Upper lobe of left lung (tissue), 6 donors: Measurements from ENCODE around the gene SUSD2. TPM values are rescaled to one million over a fixed set of nuclear protein-coding genes. Genes with fewer than 3 reads are reported as not detected.

Experiments
- ATAC-seq, 2 donors: fragments of 200-7000 bp; cut with Tn5 transposase; one replicate each; pipeline ENCODE4 v1.9.1; 2022; ENCODE audit warnings: mild to moderate bottlenecking in 2 of 2, moderate library complexity in 2 of 2; ENCODE audit not compliant: low FRiP score in 2 of 2
- DNase-seq, 2 donors: peaks; one replicate each; pipeline ENCODE4 v3.0.0-alpha.2; 2019 to 2020
- H3K27ac ChIP-seq, 4 donors: fragments of 200-600 bp; sonication (generic); one replicate each; pipeline ENCODE4 v1.5.1; 2016 to 2019
- H3K27me3 ChIP-seq, 4 donors: fragments of 200-600 bp; sonication (generic); one replicate each; pipeline ENCODE4 v1.5.1; 2017 to 2019
- H3K36me3 ChIP-seq, 4 donors: fragments of 200-600 bp; sonication (generic); one replicate each; pipeline ENCODE4 v1.5.1; 2016 to 2019
- H3K4me1 ChIP-seq, 4 donors: fragments of 200-600 bp; sonication (generic); one replicate each; pipeline ENCODE4 v1.5.1; 2018 to 2019
- H3K4me3 ChIP-seq, 4 donors: fragments of 200-600 bp; sonication (generic); one replicate each; pipeline ENCODE4 v1.5.1; 2017 to 2019; ENCODE audit warnings: mild to moderate bottlenecking in 2 of 4, moderate library complexity in 1 of 4
- H3K9me3 ChIP-seq, 4 donors: fragments of 200-600 bp; sonication (generic); one replicate each; pipeline ENCODE4 v1.5.1; 2018 to 2019
- CTCF ChIP-seq, 6 experiments: fragments of 450-650 bp in 4 of 6; fragments of 200-600 bp in 2 of 6; sonication (generic) in 2 of 6; IDR thresholded peaks; one replicate each; pipeline ENCODE4 v1.5.1; 2016 to 2019; ENCODE audit warnings: antibody characterized with exemption in 6 of 6
- EP300 ChIP-seq, 4 donors: sonication (generic); formaldehyde crosslinking; IDR thresholded peaks; one replicate each; pipeline ENCODE4 v1.5.1; 2017; ENCODE audit warnings: antibody characterized with exemption in 4 of 4, control low read depth in 2 of 4
- POLR2A ChIP-seq, 4 donors: fragments of 450-650 bp; IDR thresholded peaks; one replicate each; pipeline ENCODE4 v1.5.1; 2016 to 2017; ENCODE audit warnings: antibody characterized with exemption in 4 of 4, mild to moderate bottlenecking in 2 of 4
- POLR2AphosphoS5 ChIP-seq, 2 donors: sonication (generic); formaldehyde crosslinking; IDR thresholded peaks; one replicate each; pipeline ENCODE4 v1.5.1; 2017; ENCODE audit warnings: antibody characterized with exemption in 2 of 2
- WGBS, 2 donors: methylation state at CpG; one replicate each; pipeline ENCODE4 v1.1.5; 2017 to 2018; 5-methylcytosine and 5-hydroxymethylcytosine counted together
- total RNA-seq, 6 donors: library from RNA; depleted of rRNA in 4 of 6; stranded (reverse); fragments of >200 nt in 4 of 6; gene quantifications; one replicate each; pipeline versions ENCODE4 v1.1.0 to v1.2.1, GENCODE V29; 2016 to 2021
- donor health status: DM: no; HTN: no; CAD: no; lungs with moderate emphysema.
- donor health status: DM: no; HTN: yes; CAD: no; lungs with severe emphysema.

The SUSD2 gene
- total RNA-seq, 6 donors from 2014 or later, result 191 to 645 (median 348) TPM

GRCh38 chr22:24214467-24215285 is 33.4 kb downstream of the SUSD2 start:
- WGBS, 2 donors, result 81 to 83% methylated on average over 10 to 11 of the region's 12 CpGs
- Histone ChIP-seq H3K4me1 (peaks cover 0 to 6% (median under 1%) of the 10 kb centered on the region in 4 donors), H3K9me3 (no peaks in the 10 kb centered on the region), H3K36me3 (peaks cover 0 to 5% (median 0%) of the 10 kb centered on the region in 4 donors), H3K27me3 (no peaks in the 10 kb centered on the region), H3K4me3 (no peak overlapping the region), H3K27ac (no peak overlapping the region)
- ATAC-seq (no peak), DNase-seq (no peak)
- no peak for TF ChIP-seq POLR2A (IDR thresholded peaks at IDR 0.05)
- no peak for TF ChIP-seq POLR2AphosphoS5 (IDR thresholded peaks at IDR 0.05)
- TF ChIP-seq CTCF (IDR thresholded peaks at IDR 0.05), result no peak
- TF ChIP-seq EP300 (IDR thresholded peaks at IDR 0.05), result no peak

DNA sequence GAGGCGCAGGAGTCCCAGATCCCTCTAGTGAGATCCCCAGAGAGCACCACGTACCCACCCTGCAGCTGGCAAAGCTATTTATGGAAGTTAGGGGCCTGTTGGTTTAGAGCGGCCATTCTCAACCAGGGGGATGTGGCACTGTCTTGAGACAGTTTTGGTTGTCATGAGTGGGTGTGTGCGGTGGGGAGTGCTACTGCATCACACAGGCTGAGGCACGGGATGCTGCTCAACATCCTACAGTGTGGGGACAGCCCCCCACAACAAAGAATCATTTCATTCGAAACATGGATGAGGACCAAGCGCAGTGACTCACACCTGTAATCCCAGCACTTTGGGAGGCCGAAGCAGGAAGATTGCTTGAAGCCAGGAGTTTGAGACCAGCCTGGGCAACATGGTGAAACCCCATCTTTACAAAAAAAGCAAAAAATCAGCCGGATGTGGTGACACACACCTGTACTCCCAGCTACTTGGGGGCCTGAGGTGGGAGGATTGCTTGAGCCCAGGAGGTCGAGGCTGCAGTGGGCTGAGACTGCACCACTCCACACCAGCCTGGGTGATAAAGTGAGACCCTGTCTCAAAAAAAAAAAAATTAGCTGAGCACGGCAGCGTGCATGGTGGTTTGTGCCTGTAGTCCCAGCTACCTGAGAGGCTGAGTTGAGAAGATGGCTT is 35.4 kb downstream of the SUSD2 start:
- H3K36me3 ChIP-seq, result peaks cover 0 to 17% (median 0%) of the 10 kb centered on the region in 4 donors
- no peak overlapping the region for H3K27ac ChIP-seq
- WGBS, 2 donors, result 92% methylated on average over 12 of the region's 12 CpGs

GRCh38 chr22:24217384-24217783 is 36.1 kb downstream of the SUSD2 start:
- ATAC-seq (no peak), DNase-seq (no peak)
- Histone ChIP-seq H3K4me3 (no peak overlapping the region), H3K36me3 (peaks cover 0 to 17% (median 0%) of the 10 kb centered on the region in 4 donors), H3K9me3 (no peaks in the 10 kb centered on the region), H3K4me1 (no peaks in the 10 kb centered on the region), H3K27ac (no peak overlapping the region), H3K27me3 (no peaks in the 10 kb centered on the region)
- TF ChIP-seq POLR2A (IDR thresholded peaks at IDR 0.05) (no peak), CTCF (IDR thresholded peaks at IDR 0.05) (no peak), EP300 (IDR thresholded peaks at IDR 0.05) (no peak), POLR2AphosphoS5 (IDR thresholded peaks at IDR 0.05) (no peak)
- 57 to 77% methylated on average over 3 of the region's 3 CpGs for WGBS, 2 donors

More for the DNA sequence above, 35.4 kb downstream of the SUSD2 start:
- DNase-seq (no peak), ATAC-seq (no peak)
- Histone ChIP-seq H3K4me1 (no peaks in the 10 kb centered on the region), H3K4me3 (no peak overlapping the region), H3K27me3 (no peaks in the 10 kb centered on the region), H3K9me3 (no peaks in the 10 kb centered on the region)
- no peak for TF ChIP-seq POLR2A (IDR thresholded peaks at IDR 0.05)
- no peak for TF ChIP-seq EP300 (IDR thresholded peaks at IDR 0.05)
- TF ChIP-seq CTCF (IDR thresholded peaks at IDR 0.05), result no peak
- TF ChIP-seq POLR2AphosphoS5 (IDR thresholded peaks at IDR 0.05), result no peak

DNA sequence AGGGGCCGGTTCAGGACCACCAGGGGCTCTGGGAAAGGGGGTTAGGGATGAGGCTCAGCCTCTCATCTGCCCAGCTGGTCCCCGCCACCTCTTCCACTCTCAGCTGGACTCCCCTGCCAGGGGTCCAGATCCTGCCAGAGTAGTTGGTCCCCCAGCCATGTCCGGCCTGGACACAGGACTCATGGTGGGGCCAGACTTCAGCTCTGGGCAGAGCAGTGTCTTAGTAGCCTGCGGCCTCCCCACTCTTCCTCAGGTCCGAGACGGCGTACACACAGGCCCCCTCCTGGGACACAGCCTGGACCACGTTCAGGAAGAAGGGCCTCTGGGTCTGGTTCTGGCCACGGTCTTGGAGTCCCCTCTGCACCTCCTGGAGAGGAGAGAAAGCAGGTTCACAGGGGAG is 38.5 kb downstream of the SUSD2 start:
- Histone ChIP-seq H3K27me3 (no peaks in the 10 kb centered on the region), H3K27ac (no peak overlapping the region), H3K36me3 (peaks cover 0 to 24% (median under 1%) of the 10 kb centered on the region in 4 donors), H3K9me3 (peaks cover 0 to 5% (median 3%) of the 10 kb centered on the region in 4 donors), H3K4me3 (no peak overlapping the region), H3K4me1 (no peaks in the 10 kb centered on the region)
- no peak for ATAC-seq
- WGBS, 2 donors, result 92 to 99% methylated on average over 6 to 9 of the region's 9 CpGs
- no peak for DNase-seq
- TF ChIP-seq EP300 (IDR thresholded peaks at IDR 0.05) (no peak), CTCF (IDR thresholded peaks at IDR 0.05) (no peak), POLR2A (IDR thresholded peaks at IDR 0.05) (no peak), POLR2AphosphoS5 (IDR thresholded peaks at IDR 0.05) (no peak)
